Endothelial cell of umbilical vein (primary cell): Measurements from ENCODE around the gene SRRD.

Source experiments
- CTCF ChIP-seq, 2 donors: IDR thresholded peaks; 1 replicate in 1 of 2; 2 replicates in 1 of 2; pipeline ENCODE4 v1.5.1; 2011; ENCODE audit warnings: low read length in 2 of 2, mild to moderate bottlenecking in 2 of 2, moderate library complexity in 2 of 2, control low read depth in 1 of 2, inconsistent platforms in 1 of 2, low read depth in 1 of 2; ENCODE audit not compliant: insufficient read depth in 1 of 2; ENCODE audit errors: extremely low read depth in 1 of 2
- JUN ChIP-seq: IDR thresholded peaks from 2 replicates; pipeline ENCODE4 v1.6.1; 2011; ENCODE audit warnings: borderline replicate concordance, low read depth; ENCODE audit not compliant: insufficient read length, insufficient read depth

- no peak for TF ChIP-seq CTCF (IDR thresholded peaks at IDR 0.05; ENCODE audit: extremely low read depth in 1 of 2, insufficient read depth in 1 of 2, low read depth in 1 of 2, low read length in 2 of 2)
- TF ChIP-seq JUN, result no peak
Measured at GRCh38 chr22:26486394-26486793, 2.7 kb downstream of the SRRD start.
